Measurements from ENCODE around the gene HOXD11. TPM values are rescaled to one million over a fixed set of nuclear protein-coding genes. Genes with fewer than 3 reads are reported as not detected.

HOXD11 gene
- total RNA-seq, 4 donors from 2014 or later: 0.88 to 34.6 (median 8.6) TPM; not detected in 1

- Histone ChIP-seq H3K36me3 (no peaks in the 10 kb centered on the region), H3K9me3 (no peaks in the 10 kb centered on the region), H3K27me3 (no peaks in the 10 kb centered on the region), H3K27ac (peak overlapping the region; percentile 75 to 83), H3K4me3 (no peak overlapping the region), H3K4me1 (peaks cover 5 to 12% of the 10 kb centered on the region in 2 donors)
- no peak for TF ChIP-seq CTCF (IDR thresholded peaks at IDR 0.05)
- TF ChIP-seq POLR2A (IDR thresholded peaks at IDR 0.05): no peak
- no peak for DNase-seq
- intact Hi-C loops (cut with DNase I; ENCODE audit: low total_unique reads): no loop called here
Measured at GRCh38 chr2:176149481-176149938, 42.4 kb downstream of the HOXD11 start.

- intact Hi-C loops (cut with DNase I; ENCODE audit: low total_unique reads): no loop called here
- peaks cover 1 to 12% of the 10 kb centered on the region in 2 donors for H3K4me1 ChIP-seq
- no peaks in the 10 kb centered on the region for H3K27me3 ChIP-seq
- no peak for DNase-seq
- peak overlapping the region; percentile 75 to 83 for H3K27ac ChIP-seq
- H3K36me3 ChIP-seq: no peaks in the 10 kb centered on the region
- no peak overlapping the region for H3K4me3 ChIP-seq
- H3K9me3 ChIP-seq: no peaks in the 10 kb centered on the region
- no peak for TF ChIP-seq POLR2A (IDR thresholded peaks at IDR 0.05)
- TF ChIP-seq CTCF (IDR thresholded peaks at IDR 0.05): no peak
Measured at GRCh38 chr2:176149939-176150583, 43.0 kb downstream of the HOXD11 start.

- no peak overlapping the region for H3K4me3 ChIP-seq
- no peaks in the 10 kb centered on the region for H3K9me3 ChIP-seq
- H3K36me3 ChIP-seq: no peaks in the 10 kb centered on the region
- H3K4me1 ChIP-seq: peaks cover 0 to 12% of the 10 kb centered on the region in 2 donors
- TF ChIP-seq POLR2A (IDR thresholded peaks at IDR 0.05): no peak
- no peak for TF ChIP-seq CTCF (IDR thresholded peaks at IDR 0.05)
- no peak for DNase-seq
- H3K27ac ChIP-seq: peak overlapping the region; percentile 75 to 83
- no peaks in the 10 kb centered on the region for H3K27me3 ChIP-seq
- intact Hi-C loops (cut with DNase I; ENCODE audit: low total_unique reads): no loop called here
Measured at GRCh38 chr2:176150584-176151441, 43.7 kb downstream of the HOXD11 start.

- intact Hi-C loops (cut with DNase I; ENCODE audit: low total_unique reads): no loop called here
- TF ChIP-seq POLR2A (IDR thresholded peaks at IDR 0.05) (no peak), CTCF (IDR thresholded peaks at IDR 0.05) (no peak)
- Histone ChIP-seq H3K36me3 (no peaks in the 10 kb centered on the region), H3K27ac (peak within 1 kb of the TSS; percentile 75 to 83), H3K4me3 (peak within 1 kb of the TSS; percentile 16 to 36), H3K9me3 (no peaks in the 10 kb centered on the region), H3K27me3 (no peaks in the 10 kb centered on the region), H3K4me1 (peaks cover 0 to 12% of the 10 kb centered on the region in 2 donors)
- no peak for DNase-seq
Measured at GRCh38 chr2:176151442-176152287, 44.6 kb downstream of the HOXD11 start, which contains the start of gene HOXD4. Gene HOXD4 (plus strand): TSS chr2:176151550. CDS start chr2:176151634, 84 bp downstream.
